Measurements from ENCODE around the gene ZCCHC7.
A peak's percentile ranks its signal among the peaks of the same experiment; 100 is the strongest.
"Not testable (repeated sequence)": the region's sequence is repeated elsewhere in the genome, so short reads cannot be mapped to it uniquely, and the experiment has no call there.

Gene ZCCHC7

GRCh38 chr9:37121881-37122280, 1.5 kb downstream of the ZCCHC7 start:
- DNase-seq, result no peak

- DNase-seq, result peak; percentile 24
These were observed 5.9 kb downstream of the ZCCHC7 start for GRCh38 chr9:37126214-37126788.

- DNase-seq, result no peak
These were observed 6.6 kb downstream of the ZCCHC7 start for GRCh38 chr9:37127018-37127417.

- DNase-seq, result no peak
These were observed 7.7 kb downstream of the ZCCHC7 start for GRCh38 chr9:37128051-37128450.

GRCh38 chr9:37134166-37134565, 13.8 kb downstream of the ZCCHC7 start:
- DNase-seq, result peak; percentile 38

- DNase-seq, result no peak
These were observed 20.6 kb downstream of the ZCCHC7 start for GRCh38 chr9:37141015-37141414.

- peak; percentile 31 for DNase-seq
These were observed 24.4 kb downstream of the ZCCHC7 start for GRCh38 chr9:37144762-37145161.

- DNase-seq, result peak; percentile 85
These were observed 26.0 kb downstream of the ZCCHC7 start for GRCh38 chr9:37146410-37146809.

- peak; percentile 62 for DNase-seq
These were observed 27.8 kb downstream of the ZCCHC7 start for GRCh38 chr9:37148181-37148580.

GRCh38 chr9:37149666-37150308, 29.4 kb downstream of the ZCCHC7 start:
- DNase-seq, result no peak

- no peak for DNase-seq
These were observed 30.0 kb downstream of the ZCCHC7 start for GRCh38 chr9:37150415-37150814.

- DNase-seq, result peak; percentile 58
These were observed 31.4 kb downstream of the ZCCHC7 start for GRCh38 chr9:37151812-37152211.

- DNase-seq, result no peak
These were observed 32.0 kb downstream of the ZCCHC7 start for GRCh38 chr9:37152365-37152764.

- no peak for DNase-seq
These were observed 35.2 kb downstream of the ZCCHC7 start for GRCh38 chr9:37155601-37156000.

GRCh38 chr9:37156205-37156604, 35.8 kb downstream of the ZCCHC7 start:
- no peak for DNase-seq

- DNase-seq, result no peak
These were observed 36.5 kb downstream of the ZCCHC7 start for GRCh38 chr9:37156781-37157356.

GRCh38 chr9:37157726-37158377, 37.5 kb downstream of the ZCCHC7 start:
- DNase-seq, result no peak

- no peak for DNase-seq
These were observed 42.9 kb downstream of the ZCCHC7 start for GRCh38 chr9:37163299-37163698.

- not testable (repeated sequence) for DNase-seq
These were observed 44.0 kb downstream of the ZCCHC7 start for GRCh38 chr9:37164335-37164734.

GRCh38 chr9:37165644-37166043, 45.3 kb downstream of the ZCCHC7 start:
- DNase-seq, result no peak

GRCh38 chr9:37167456-37168047, 47.2 kb downstream of the ZCCHC7 start:
- no peak for DNase-seq

GRCh38 chr9:37172557-37172956, 52.2 kb downstream of the ZCCHC7 start:
- no peak for DNase-seq

GRCh38 chr9:37174247-37174646, 53.9 kb downstream of the ZCCHC7 start:
- no peak for DNase-seq

- no peak for DNase-seq
These were observed 58.4 kb downstream of the ZCCHC7 start for GRCh38 chr9:37178742-37179141.
